Common myeloid progenitor, CD34-positive (primary cell): Measurements from ENCODE around the gene ATP5IF1. TPM values are rescaled to one million over a fixed set of nuclear protein-coding genes. Genes with fewer than 3 reads are reported as not detected.

Experiments
- CTCF ChIA-PET: fragments of 350-600 bp; sonication (Branson Sonifier 250); formaldehyde crosslinking; loops from one replicate; lab custom pipeline; 2021; ENCODE audit warnings: antibody characterized with exemption; lab: Charles Lee
- POLR2A ChIA-PET: fragments of 350-600 bp; sonication (Branson Sonifier 250); formaldehyde crosslinking; loops from one replicate; lab custom pipeline; 2021; ENCODE audit warnings: antibody characterized with exemption; lab: Charles Lee
- DNase-seq, 3 donors: peaks; one replicate each; pipeline versions ENCODE4 v3.0.0 to v3.0.0-alpha.2; 2013
- H3K27ac ChIP-seq, 2 experiments: 1 replicate in 1 of 2; 2 replicates in 1 of 2; pipeline ENCODE4 v1.7.0; 2013; ENCODE audit warnings: inconsistent platforms in 2 of 2, low read length in 2 of 2, mild to moderate bottlenecking in 2 of 2, low read depth in 1 of 2, moderate library complexity in 1 of 2; ENCODE audit not compliant: severe bottlenecking in 2 of 2, insufficient read depth in 1 of 2, poor library complexity in 1 of 2
- H3K27me3 ChIP-seq, 5 experiments: replicated peaks in 2 of 5; 1 replicate in 3 of 5; 2 replicates in 2 of 5; pipeline versions ENCODE4 v1.6.1 to v1.7.0; 2013; ENCODE audit warnings: low read length in 4 of 5, mild to moderate bottlenecking in 2 of 5, moderate library complexity in 2 of 5, inconsistent platforms in 1 of 5; ENCODE audit not compliant: insufficient read depth in 5 of 5, control insufficient read depth in 4 of 5
- H3K36me3 ChIP-seq, 4 experiments: 1 replicate in 2 of 4; 2 replicates in 2 of 4; pipeline versions ENCODE4 v1.6.1 to v1.7.0; 2013; ENCODE audit warnings: low read length in 3 of 4, control low read depth in 1 of 4, mild to moderate bottlenecking in 1 of 4; ENCODE audit not compliant: control insufficient read depth in 4 of 4, insufficient read depth in 4 of 4
- H3K4me1 ChIP-seq, 4 experiments: 1 replicate in 3 of 4; 2 replicates in 1 of 4; pipeline versions ENCODE4 v1.6.1 to v1.7.1; 2013; ENCODE audit warnings: low read length in 3 of 4, mild to moderate bottlenecking in 3 of 4, control low read depth in 1 of 4, inconsistent platforms in 1 of 4, moderate library complexity in 1 of 4; ENCODE audit not compliant: control insufficient read depth in 4 of 4, insufficient read depth in 4 of 4; ENCODE audit errors: control extremely low read depth in 1 of 4
- H3K4me3 ChIP-seq, 7 experiments: 1 replicate in 4 of 7; 2 replicates in 3 of 7; pipeline versions ENCODE4 v1.5.1 to v1.7.0; 2013; ENCODE audit warnings: mild to moderate bottlenecking in 7 of 7, low read length in 6 of 7, moderate library complexity in 6 of 7, inconsistent platforms in 2 of 7, low read depth in 2 of 7, control low read depth in 1 of 7; ENCODE audit not compliant: insufficient read depth in 4 of 7, control insufficient read depth in 1 of 7; ENCODE audit errors: extremely low read depth in 1 of 7
- H3K9me3 ChIP-seq, 5 experiments: 1 replicate in 4 of 5; 2 replicates in 1 of 5; pipeline versions ENCODE4 v1.6.1 to v1.7.1; 2013; ENCODE audit warnings: low read length in 4 of 5, mild to moderate bottlenecking in 2 of 5, inconsistent platforms in 1 of 5, low read depth in 1 of 5, moderate library complexity in 1 of 5; ENCODE audit not compliant: control insufficient read depth in 4 of 5, insufficient read depth in 2 of 5; ENCODE audit errors: control extremely low read depth in 1 of 5
- WGBS: methylation state at CpG from one replicate; pipeline ENCODE4 v1.1.5; 2013; ENCODE audit not compliant: insufficient coverage; 5-methylcytosine and 5-hydroxymethylcytosine counted together
- polyA plus RNA-seq: library from polyadenylated mRNA; unstranded; fragments of 120-200 nt; gene quantifications from one replicate; pipeline ENCODE4 v1.2.1, GENCODE V29; 2013

The ATP5IF1 gene
- 177 TPM for polyA plus RNA-seq

- DNase-seq, result peak; percentile 97 to 98 (median 98)
- no peaks in the 10 kb centered on the region for H3K9me3 ChIP-seq
- peaks cover 2 to 19% (median 12%) of the 10 kb centered on the region in 4 experiments for H3K36me3 ChIP-seq
- ChIA-PET POLR2A (no interaction called here), CTCF (interaction anchor here (1.5 to 3.2 kb wide), 3 partner anchors 13 to 93 kb away, joined by 4 to 12 read pairs (median 8); partner anchors contain the start of gene MED18)
- peak within 1 kb of the TSS; percentile 69 to 88 for H3K27ac ChIP-seq
- H3K4me3 ChIP-seq, result peak within 1 kb of the TSS; percentile 73 to 99 (median 96)
- peaks cover 16 to 43% (median 30%) of the 10 kb centered on the region in 4 experiments for H3K4me1 ChIP-seq
- WGBS, result 0% methylated on average over 46 of the region's 60 CpGs
- no peaks in the 10 kb centered on the region for H3K27me3 ChIP-seq
Measured at GRCh38 chr1:28235755-28236655, at the start of gene ATP5IF1. Gene ATP5IF1, plus strand, starts transcription at chr1:28236124. Its CDS starts 60 bp downstream, at chr1:28236184.

- H3K9me3 ChIP-seq, result no peaks in the 10 kb centered on the region
- peak in 2 of 3 donors; percentile 44 to 46 for DNase-seq
- 53% methylated on average over 3 of the region's 3 CpGs for WGBS
- H3K4me1 ChIP-seq, result peaks cover 0 to 11% (median 3%) of the 10 kb centered on the region in 4 experiments
- POLR2A ChIA-PET, result interaction anchor here (1.2 kb wide), 1 partner anchor 17 kb away, joined by 3 read pairs; no protein-coding TSS in a partner anchor
- H3K27ac ChIP-seq, result no peak overlapping the region
- no peaks in the 10 kb centered on the region for H3K27me3 ChIP-seq
- H3K36me3 ChIP-seq, result peaks cover 0 to 4% (median 0%) of the 10 kb centered on the region in 4 experiments
- CTCF ChIA-PET, result interaction anchor here (5.6 kb wide), 1 partner anchor 99 kb away, joined by 25 read pairs; no protein-coding TSS in a partner anchor
- no peak overlapping the region for H3K4me3 ChIP-seq
Measured at GRCh38 chr1:28190337-28190979, 45.5 kb upstream of the ATP5IF1 start.

GRCh38 chr1:28190996-28191645 is 44.8 kb upstream of the ATP5IF1 start:
- ChIA-PET POLR2A (interaction anchor here (1.2 kb wide), 1 partner anchor 17 kb away, joined by 3 read pairs; no protein-coding TSS in a partner anchor), CTCF (interaction anchor here (5.6 kb wide), 1 partner anchor 100 kb away, joined by 25 read pairs; no protein-coding TSS in a partner anchor)
- Histone ChIP-seq H3K4me3 (no peak overlapping the region), H3K27me3 (no peaks in the 10 kb centered on the region), H3K27ac (no peak overlapping the region), H3K9me3 (no peaks in the 10 kb centered on the region), H3K4me1 (peaks cover 0 to 12% (median 3%) of the 10 kb centered on the region in 4 experiments), H3K36me3 (peaks cover 0 to 4% (median 0%) of the 10 kb centered on the region in 4 experiments)
- DNase-seq, result no peak
- 73% methylated on average over 6 of the region's 12 CpGs for WGBS

- POLR2A ChIA-PET, result no interaction called here
- peaks cover 0 to under 1% (median 0%) of the 10 kb centered on the region in 5 experiments for H3K9me3 ChIP-seq
- WGBS, result 100% methylated on average over 4 of the region's 8 CpGs
Measured at GRCh38 chr1:28193701-28194161, 42.2 kb upstream of the ATP5IF1 start.

GRCh38 chr1:28194326-28195035 is 41.4 kb upstream of the ATP5IF1 start:
- CTCF ChIA-PET, result interaction anchor here (5.6 kb wide), 1 partner anchor 103 kb away, joined by 25 read pairs; no protein-coding TSS in a partner anchor

More at GRCh38 chr1:28193701-28194161, 42.2 kb upstream of the ATP5IF1 start:
- Histone ChIP-seq H3K4me1 (peaks cover 0 to 32% (median 19%) of the 10 kb centered on the region in 4 experiments), H3K27ac (no peak overlapping the region), H3K27me3 (no peaks in the 10 kb centered on the region), H3K4me3 (no peak overlapping the region), H3K36me3 (peaks cover 6 to 10% (median 9%) of the 10 kb centered on the region in 4 experiments)
- DNase-seq, result no peak
- CTCF ChIA-PET, result interaction anchor here (5.6 kb wide), 1 partner anchor 102 kb away, joined by 25 read pairs; no protein-coding TSS in a partner anchor

GRCh38 chr1:28195780-28196179 is 40.1 kb upstream of the ATP5IF1 start:
- Histone ChIP-seq H3K27me3 (no peaks in the 10 kb centered on the region), H3K27ac (no peak overlapping the region), H3K9me3 (peaks cover 0 to 5% (median 0%) of the 10 kb centered on the region in 5 experiments), H3K36me3 (peaks cover 10 to 28% (median 23%) of the 10 kb centered on the region in 4 experiments), H3K4me1 (peaks cover 0 to 43% (median 30%) of the 10 kb centered on the region in 4 experiments), H3K4me3 (no peak overlapping the region)
- ChIA-PET POLR2A (interaction anchor here (0.7 kb wide), 1 partner anchor 90 kb away, joined by 5 read pairs; no protein-coding TSS in a partner anchor), CTCF (interaction anchor here (1.4 to 5.6 kb wide), 4 partner anchors 12 to 110 kb away, joined by 4 to 33 read pairs (median 14); partner anchors contain the start of gene EYA3)
- no peak for DNase-seq
- WGBS, result 100% methylated on average over 1 of the region's 1 CpG

More at GRCh38 chr1:28194326-28195035, 41.4 kb upstream of the ATP5IF1 start:
- DNase-seq, result no peak
- POLR2A ChIA-PET, result no interaction called here
- Histone ChIP-seq H3K36me3 (peaks cover 10 to 16% (median 15%) of the 10 kb centered on the region in 4 experiments), H3K9me3 (peaks cover 0 to 5% (median 0%) of the 10 kb centered on the region in 5 experiments), H3K4me3 (no peak overlapping the region), H3K4me1 (peaks cover 0 to 39% (median 25%) of the 10 kb centered on the region in 4 experiments), H3K27ac (no peak overlapping the region), H3K27me3 (no peaks in the 10 kb centered on the region)
- WGBS, result 86% methylated on average over 6 of the region's 8 CpGs
